ENCODE measurements around the gene CCDC83. TPM values are rescaled to one million over a fixed set of nuclear protein-coding genes. Genes with fewer than 3 reads are reported as not detected.

The CCDC83 gene
- polyA plus RNA-seq, 3 donors = not detected

DNA sequence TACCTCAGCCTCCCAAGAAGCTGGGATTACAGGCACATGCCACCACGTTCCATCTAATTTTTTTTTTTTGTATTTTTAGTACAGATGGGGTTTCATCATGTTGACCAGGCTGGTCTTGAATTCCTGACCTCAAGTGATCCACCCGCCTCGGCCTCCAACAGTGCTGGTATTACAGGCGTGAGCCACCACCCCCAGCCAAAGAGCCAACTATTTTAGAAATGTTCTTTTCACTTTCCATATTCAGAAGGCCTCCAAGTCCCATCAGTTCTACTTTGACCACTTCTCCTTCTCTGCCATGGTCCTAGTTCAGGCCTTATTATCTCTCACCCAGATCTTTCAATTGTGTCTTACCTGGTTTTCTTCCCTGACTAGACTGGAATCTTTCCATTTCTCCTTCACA lies 48.2 kb downstream of the CCDC83 start:
- Mint-ChIP-seq H3K27ac (no peak overlapping the region), H3K9me3 (no peaks in the 10 kb centered on the region), H3K4me3 (no peak overlapping the region), H3K36me3 (no peaks in the 10 kb centered on the region), H3K4me1 (peaks cover 14% of the 10 kb centered on the region), H3K27me3 (ENCODE audit: low read depth in 3 of 3) (peaks cover 0 to 4% (median 0%) of the 10 kb centered on the region in 3 donors)
- no peak for DNase-seq
- Histone ChIP-seq H3K79me2 (ENCODE audit: insufficient read depth, low read length) (no peaks in the 10 kb centered on the region), H3K9me3 (replicated peaks in 1 of 2; ENCODE audit: control insufficient read depth in 1 of 2, insufficient read depth in 1 of 2, low read length in 2 of 2) (no peaks in the 10 kb centered on the region), H2AFZ (ENCODE audit: insufficient read depth, low read depth, low read length, poor library complexity, severe bottlenecking) (no peak overlapping the region), H3K4me3 (replicated peaks in 1 of 3; ENCODE audit: low read depth in 2 of 3, low read length in 3 of 3) (no peak overlapping the region), H4K20me1 (ENCODE audit: insufficient read depth, low read length) (no peaks in the 10 kb centered on the region), H3K4me1 (ENCODE audit: control insufficient read depth in 1 of 2, insufficient read depth in 2 of 2, low read length in 2 of 2) (peaks cover 16 to 18% of the 10 kb centered on the region in 2 donors), H3K36me3 (replicated peaks in 1 of 2; ENCODE audit: control insufficient read depth in 1 of 2, insufficient read depth in 2 of 2, low read length in 2 of 2) (no peaks in the 10 kb centered on the region), H3K9ac (ENCODE audit: insufficient read depth, low read length, poor library complexity, severe bottlenecking) (no peak overlapping the region), H3K27me3 (ENCODE audit: control insufficient read depth in 2 of 2, insufficient read depth in 2 of 2, low read length in 2 of 2) (no peaks in the 10 kb centered on the region), H3K4me2 (replicated peaks; ENCODE audit: extremely low read depth, low read length, poor library complexity, severe bottlenecking) (no peak overlapping the region), H3K27ac (ENCODE audit: low read depth in 1 of 2, low read length in 2 of 2) (no peak overlapping the region)
- TF ChIP-seq, protein P1, sequence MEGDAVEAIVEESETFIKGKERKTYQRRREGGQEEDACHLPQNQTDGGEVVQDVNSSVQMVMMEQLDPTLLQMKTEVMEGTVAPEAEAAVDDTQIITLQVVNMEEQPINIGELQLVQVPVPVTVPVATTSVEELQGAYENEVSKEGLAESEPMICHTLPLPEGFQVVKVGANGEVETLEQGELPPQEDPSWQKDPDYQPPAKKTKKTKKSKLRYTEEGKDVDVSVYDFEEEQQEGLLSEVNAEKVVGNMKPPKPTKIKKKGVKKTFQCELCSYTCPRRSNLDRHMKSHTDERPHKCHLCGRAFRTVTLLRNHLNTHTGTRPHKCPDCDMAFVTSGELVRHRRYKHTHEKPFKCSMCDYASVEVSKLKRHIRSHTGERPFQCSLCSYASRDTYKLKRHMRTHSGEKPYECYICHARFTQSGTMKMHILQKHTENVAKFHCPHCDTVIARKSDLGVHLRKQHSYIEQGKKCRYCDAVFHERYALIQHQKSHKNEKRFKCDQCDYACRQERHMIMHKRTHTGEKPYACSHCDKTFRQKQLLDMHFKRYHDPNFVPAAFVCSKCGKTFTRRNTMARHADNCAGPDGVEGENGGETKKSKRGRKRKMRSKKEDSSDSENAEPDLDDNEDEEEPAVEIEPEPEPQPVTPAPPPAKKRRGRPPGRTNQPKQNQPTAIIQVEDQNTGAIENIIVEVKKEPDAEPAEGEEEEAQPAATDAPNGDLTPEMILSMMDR (IDR thresholded peaks at IDR 0.05) = no peak
- intact Hi-C loops (cut with micrococcal nuclease) = no loop called here
- WGBS (ENCODE audit: insufficient coverage) = 63% methylated on average over 1 of the region's 4 CpGs

DNA sequence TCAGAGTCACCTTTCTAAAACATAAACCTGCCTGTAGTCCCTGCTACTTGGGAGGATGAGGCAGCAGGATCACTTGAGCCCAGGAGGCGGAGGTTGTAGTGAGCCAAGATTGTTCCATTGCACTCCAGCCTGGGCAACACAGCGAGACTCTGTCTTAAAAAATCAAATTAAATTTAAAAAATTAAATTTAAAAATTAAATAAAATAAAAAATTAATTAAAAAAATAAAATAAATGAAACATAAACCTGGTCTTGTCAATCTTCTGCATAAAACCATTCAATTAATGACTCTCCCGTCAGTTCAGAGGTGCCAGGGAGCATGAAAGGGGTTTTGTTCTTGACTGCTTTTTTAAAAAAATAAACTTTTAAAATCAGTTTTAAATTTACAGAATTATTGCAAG lies 48.6 kb downstream of the CCDC83 start:
- intact Hi-C loops (cut with micrococcal nuclease) = no loop called here
- no peaks in the 10 kb centered on the region for H3K9me3 Mint-ChIP-seq
- peaks cover 16 to 18% of the 10 kb centered on the region in 2 donors for H3K4me1 ChIP-seq (ENCODE audit: control insufficient read depth in 1 of 2, insufficient read depth in 2 of 2, low read length in 2 of 2)
- DNase-seq = no peak
- H3K27me3 Mint-ChIP-seq (ENCODE audit: low read depth in 3 of 3) = peaks cover 0 to 4% (median 0%) of the 10 kb centered on the region in 3 donors
- TF ChIP-seq, protein P1 (IDR thresholded peaks at IDR 0.05) = no peak
- H3K9ac ChIP-seq (ENCODE audit: insufficient read depth, low read length, poor library complexity, severe bottlenecking) = no peak overlapping the region
- H3K4me1 Mint-ChIP-seq = peaks cover 14% of the 10 kb centered on the region
- H3K27ac Mint-ChIP-seq = no peak overlapping the region
- H3K79me2 ChIP-seq (ENCODE audit: insufficient read depth, low read length) = no peaks in the 10 kb centered on the region
- no peaks in the 10 kb centered on the region for H3K36me3 Mint-ChIP-seq
- no peaks in the 10 kb centered on the region for H4K20me1 ChIP-seq (ENCODE audit: insufficient read depth, low read length)
- H3K27me3 ChIP-seq (ENCODE audit: control insufficient read depth in 2 of 2, insufficient read depth in 2 of 2, low read length in 2 of 2) = no peaks in the 10 kb centered on the region
- H3K4me3 Mint-ChIP-seq = no peak overlapping the region
- H3K9me3 ChIP-seq (replicated peaks in 1 of 2; ENCODE audit: control insufficient read depth in 1 of 2, insufficient read depth in 1 of 2, low read length in 2 of 2) = no peaks in the 10 kb centered on the region
- WGBS (ENCODE audit: insufficient coverage) = no CpG with 5 or more reads among the region's 3 CpGs
- no peaks in the 10 kb centered on the region for H3K36me3 ChIP-seq (replicated peaks in 1 of 2; ENCODE audit: control insufficient read depth in 1 of 2, insufficient read depth in 2 of 2, low read length in 2 of 2)
- H2AFZ ChIP-seq (ENCODE audit: insufficient read depth, low read depth, low read length, poor library complexity, severe bottlenecking) = no peak overlapping the region
- no peak overlapping the region for H3K4me3 ChIP-seq (replicated peaks in 1 of 3; ENCODE audit: low read depth in 2 of 3, low read length in 3 of 3)
- no peak overlapping the region for H3K27ac ChIP-seq (ENCODE audit: low read depth in 1 of 2, low read length in 2 of 2)
- no peak overlapping the region for H3K4me2 ChIP-seq (replicated peaks; ENCODE audit: extremely low read depth, low read length, poor library complexity, severe bottlenecking)
